Stimulated activated CD8-positive, alpha-beta memory T cell treated with anti-CD3 and anti-CD28 coated beads, Interleukin-7, amount 100 ng/mL, for 24 hours (primary cell): ENCODE results near the gene SSX7.
"Not testable (repeated sequence)": the region's sequence is repeated elsewhere in the genome, so short reads cannot be mapped to it uniquely, and the experiment has no call there.

ENCODE experiments used
- DNase-seq: peaks from one replicate; pipeline ENCODE4 v3.0.0-alpha.2; 2020; ENCODE audit warnings: low read depth

Gene SSX7

GRCh38 chrX:52654800-52655199 lies at the start of gene SSX7:
TSS of gene SSX7 (minus strand) at chrX:52654900. CDS start at chrX:52653472, 1,428 bp downstream.
- DNase-seq, result not testable (repeated sequence)

GRCh38 chrX:52692034-52692433 lies 37.3 kb upstream of the SSX7 start:
- not testable (repeated sequence) for DNase-seq

- DNase-seq, result not testable (repeated sequence)
These were observed 7.5 kb upstream of the SSX7 start for GRCh38 chrX:52662218-52662617.

GRCh38 chrX:52655475-52655874 lies 775 bp upstream of the SSX7 start:
- not testable (repeated sequence) for DNase-seq

- DNase-seq, result not testable (repeated sequence)
These were observed 4.0 kb downstream of the SSX7 start for GRCh38 chrX:52650676-52651075.

- DNase-seq, result not testable (repeated sequence)
These were observed 5.7 kb downstream of the SSX7 start for GRCh38 chrX:52648956-52649355.

GRCh38 chrX:52628483-52628882 lies 26.2 kb downstream of the SSX7 start:
- DNase-seq, result not testable (repeated sequence)

- DNase-seq, result not testable (repeated sequence)
These were observed 34.0 kb downstream of the SSX7 start for GRCh38 chrX:52620661-52621060.

- no peak for DNase-seq
These were observed 45.7 kb downstream of the SSX7 start for GRCh38 chrX:52608961-52609360.

GRCh38 chrX:52603151-52603550 lies 51.5 kb downstream of the SSX7 start:
- not testable (repeated sequence) for DNase-seq

GRCh38 chrX:52598886-52599285 lies 55.8 kb downstream of the SSX7 start:
- DNase-seq, result no peak

- no peak for DNase-seq
These were observed 60.0 kb downstream of the SSX7 start for GRCh38 chrX:52594658-52595057.
